Hepatocyte (in vitro differentiated cells): ENCODE data around the gene GPR161. TPM values are rescaled to one million over a fixed set of nuclear protein-coding genes. Genes with fewer than 3 reads are reported as not detected.

Experiments used
- DNase-seq: peaks from one replicate; pipeline ENCODE4 v3.0.0-alpha.2; 2016; ENCODE audit warnings: low spot score
- H2AFZ ChIP-seq: fragments of 200-600 bp; sonication (generic); 2 replicates; pipeline ENCODE4 v1.6.0; 2016; ENCODE audit warnings: antibody characterized with exemption, mild to moderate bottlenecking
- H3K27ac ChIP-seq: fragments of 200-600 bp; sonication (generic); 2 replicates; pipeline ENCODE4 v1.5.1; 2016; ENCODE audit warnings: mild to moderate bottlenecking
- H3K27me3 ChIP-seq: fragments of 200-600 bp; sonication (generic); 2 replicates; pipeline ENCODE4 v1.6.1; 2016
- H3K36me3 ChIP-seq: fragments of 200-600 bp; sonication (generic); replicated peaks from 2 replicates; pipeline ENCODE4 v1.5.1; 2016; ENCODE audit warnings: low read depth; ENCODE audit not compliant: insufficient read depth
- H3K4me1 ChIP-seq: fragments of 200-600 bp; sonication (generic); 2 replicates; pipeline ENCODE4 v1.5.1; 2016; ENCODE audit warnings: mild to moderate bottlenecking, moderate library complexity; ENCODE audit not compliant: insufficient read depth
- H3K4me2 ChIP-seq: fragments of 200-600 bp; sonication (generic); 2 replicates; pipeline ENCODE4 v1.6.0; 2016
- H3K4me3 ChIP-seq: fragments of 200-600 bp; sonication (generic); 2 replicates; pipeline ENCODE4 v1.5.1; 2016; ENCODE audit warnings: mild to moderate bottlenecking
- H3K79me2 ChIP-seq: fragments of 200-600 bp; sonication (generic); 2 replicates; pipeline ENCODE4 v1.6.0; 2017; ENCODE audit warnings: mild to moderate bottlenecking
- H3K9me2 ChIP-seq: fragments of 200-600 bp; sonication (generic); replicated peaks from 2 replicates; pipeline ENCODE4 v1.6.0; 2017; ENCODE audit warnings: mild to moderate bottlenecking; ENCODE audit not compliant: insufficient read depth
- H3K9me3 ChIP-seq: fragments of 200-600 bp; sonication (generic); 2 replicates; pipeline ENCODE4 v1.5.1; 2016; ENCODE audit warnings: low read depth, mild to moderate bottlenecking
- H4K20me1 ChIP-seq: fragments of 200-600 bp; sonication (generic); 2 replicates; pipeline ENCODE4 v1.6.0; 2016; ENCODE audit warnings: mild to moderate bottlenecking; ENCODE audit not compliant: insufficient read depth, poor library complexity, severe bottlenecking
- CTCF ChIP-seq: fragments of 200-600 bp; sonication (generic); IDR thresholded peaks from 2 replicates; pipeline ENCODE4 v1.5.1; 2016; ENCODE audit warnings: antibody characterized with exemption, mild to moderate bottlenecking; ENCODE audit not compliant: poor library complexity
- EZH2 ChIP-seq: fragments of 200-600 bp; sonication (generic); IDR thresholded peaks from 2 replicates; pipeline ENCODE4 v1.6.1; 2016; ENCODE audit warnings: antibody characterized with exemption, mild to moderate bottlenecking, borderline replicate concordance
- EZH2phosphoT487 ChIP-seq: fragments of 200-600 bp; sonication (generic); IDR thresholded peaks from one replicate; pipeline ENCODE4 v1.6.1; 2018; ENCODE audit warnings: antibody characterized with exemption, mild to moderate bottlenecking, low read depth, moderate library complexity; ENCODE audit not compliant: unreplicated experiment, severe bottlenecking
- WGBS: methylation state at CpG from one replicate; pipeline ENCODE4 v1.1.6; 2016; ENCODE audit warnings: low lambda C conversion rate; ENCODE audit errors: missing lambda C conversion rate; 5-methylcytosine and 5-hydroxymethylcytosine counted together
- polyA plus RNA-seq: library from polyadenylated mRNA; unstranded; fragments of >200 nt; fragmentation: Nextera tagmentation; extraction: Ambion mirVana; gene quantifications from 2 replicates; pipeline ENCODE4 v1.2.1, GENCODE V29; 2016
- total RNA-seq: library from RNA; depleted of rRNA; stranded (reverse); fragments of >200 nt; gene quantifications from 2 replicates; pipeline ENCODE4 v1.2.3, GENCODE V29; 2014

Gene GPR161
- total and polyA plus RNA-seq, 2 experiments from 2014 or later: 15.9 to 19.3 TPM

- no peaks in the 10 kb centered on the region for H3K9me3 ChIP-seq
- H2AFZ ChIP-seq: no peak overlapping the region
- no peak overlapping the region for H3K27ac ChIP-seq
- no peaks in the 10 kb centered on the region for H3K9me2 ChIP-seq
- 91% methylated on average over 3 of the region's 3 CpGs for WGBS
- TF ChIP-seq EZH2phosphoT487 (no peak), EZH2 (no peak), CTCF (no peak)
- H3K4me3 ChIP-seq: no peak overlapping the region
- no peaks in the 10 kb centered on the region for H3K36me3 ChIP-seq
- DNase-seq: no peak
- no peaks in the 10 kb centered on the region for H3K79me2 ChIP-seq
- H3K4me1 ChIP-seq: no peaks in the 10 kb centered on the region
- H3K4me2 ChIP-seq: no peak overlapping the region
- no peaks in the 10 kb centered on the region for H3K27me3 ChIP-seq
- H4K20me1 ChIP-seq: no peaks in the 10 kb centered on the region
These were observed 28.0 kb upstream of the GPR161 start for GRCh38 chr1:168164771-168165170.

- Histone ChIP-seq H3K27ac (no peak overlapping the region), H3K9me3 (no peaks in the 10 kb centered on the region), H3K9me2 (no peaks in the 10 kb centered on the region), H3K36me3 (no peaks in the 10 kb centered on the region), H3K27me3 (no peaks in the 10 kb centered on the region), H4K20me1 (no peaks in the 10 kb centered on the region), H3K4me2 (no peak overlapping the region), H2AFZ (no peak overlapping the region), H3K4me1 (no peaks in the 10 kb centered on the region), H3K79me2 (no peaks in the 10 kb centered on the region), H3K4me3 (no peak overlapping the region)
- TF ChIP-seq EZH2phosphoT487 (no peak), EZH2 (no peak)
- DNase-seq: no peak
- WGBS: 69% methylated on average over 3 of the region's 3 CpGs
These were observed 26.9 kb upstream of the GPR161 start for GRCh38 chr1:168163670-168164069.

GRCh38 chr1:168161459-168161858 lies 24.7 kb upstream of the GPR161 start:
- no peaks in the 10 kb centered on the region for H4K20me1 ChIP-seq
- H3K79me2 ChIP-seq: no peaks in the 10 kb centered on the region
- H3K4me2 ChIP-seq: no peak overlapping the region
- 76% methylated on average over 2 of the region's 2 CpGs for WGBS
- no peak for DNase-seq
- H3K36me3 ChIP-seq: no peaks in the 10 kb centered on the region
- H3K4me3 ChIP-seq: no peak overlapping the region
- H3K27ac ChIP-seq: no peak overlapping the region
- no peaks in the 10 kb centered on the region for H3K27me3 ChIP-seq
- no peaks in the 10 kb centered on the region for H3K9me2 ChIP-seq
- H3K4me1 ChIP-seq: no peaks in the 10 kb centered on the region
- TF ChIP-seq CTCF (no peak), EZH2phosphoT487 (no peak), EZH2 (no peak)
- no peak overlapping the region for H2AFZ ChIP-seq
- H3K9me3 ChIP-seq: no peaks in the 10 kb centered on the region

GRCh38 chr1:168159979-168160378 lies 23.2 kb upstream of the GPR161 start:
- TF ChIP-seq CTCF (no peak), EZH2 (no peak), EZH2phosphoT487 (no peak)
- no peak overlapping the region for H3K27ac ChIP-seq
- H4K20me1 ChIP-seq: no peaks in the 10 kb centered on the region
- WGBS: 100% methylated on average over 1 of the region's 1 CpG
- H3K9me2 ChIP-seq: no peaks in the 10 kb centered on the region
- no peaks in the 10 kb centered on the region for H3K79me2 ChIP-seq
- H3K4me1 ChIP-seq: no peaks in the 10 kb centered on the region
- H3K4me3 ChIP-seq: no peak overlapping the region
- DNase-seq: no peak
- no peak overlapping the region for H2AFZ ChIP-seq
- no peaks in the 10 kb centered on the region for H3K27me3 ChIP-seq
- no peak overlapping the region for H3K4me2 ChIP-seq
- no peaks in the 10 kb centered on the region for H3K9me3 ChIP-seq
- no peaks in the 10 kb centered on the region for H3K36me3 ChIP-seq
